HG02759 (cell line): ENCODE results near the gene NUTM2F.
"Not testable (repeated sequence)": the region's sequence is repeated elsewhere in the genome, so short reads cannot be mapped to it uniquely, and the experiment has no call there.

ENCODE experiments used
- ATAC-seq: cut with Tn5 transposase; IDR thresholded peaks from one replicate; pipeline ENCODE4 v1.9.1; 2021; ENCODE audit warnings: mild to moderate bottlenecking, moderate library complexity; ENCODE audit not compliant: unreplicated experiment

Gene NUTM2F, protein sequence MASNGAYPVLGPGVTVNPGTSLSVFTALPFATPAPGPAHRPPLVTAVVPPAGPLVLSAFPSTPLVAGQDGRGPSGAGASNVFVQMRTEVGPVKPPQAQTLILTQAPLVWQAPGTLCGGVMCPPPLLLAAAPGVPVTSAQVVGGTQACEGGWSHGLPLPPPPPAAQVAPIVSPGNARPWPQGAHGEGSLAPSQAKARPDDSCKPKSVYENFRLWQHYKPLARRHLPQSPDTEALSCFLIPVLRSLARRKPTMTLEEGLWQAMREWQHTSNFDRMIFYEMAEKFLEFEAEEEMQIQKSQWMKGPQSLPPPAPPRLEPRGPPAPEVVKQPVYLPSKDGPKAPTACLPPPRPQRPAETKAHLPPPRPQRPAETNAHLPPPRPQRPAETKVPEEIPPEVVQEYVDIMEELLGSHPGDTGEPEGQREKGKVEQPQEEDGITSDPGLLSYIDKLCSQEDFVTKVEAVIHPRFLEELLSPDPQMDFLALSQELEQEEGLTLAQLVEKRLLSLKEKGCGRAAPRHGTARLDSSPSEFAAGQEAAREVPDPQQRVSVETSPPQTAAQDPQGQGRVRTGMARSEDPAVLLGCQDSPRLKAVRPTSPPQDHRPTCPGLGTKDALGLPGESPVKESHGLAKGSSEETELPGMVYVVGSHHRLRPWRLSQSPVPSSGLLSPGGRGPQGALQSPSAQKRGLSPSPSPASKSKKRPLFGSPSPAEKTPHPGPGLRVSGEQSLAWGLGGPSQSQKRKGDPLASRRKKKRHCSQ

DNA sequence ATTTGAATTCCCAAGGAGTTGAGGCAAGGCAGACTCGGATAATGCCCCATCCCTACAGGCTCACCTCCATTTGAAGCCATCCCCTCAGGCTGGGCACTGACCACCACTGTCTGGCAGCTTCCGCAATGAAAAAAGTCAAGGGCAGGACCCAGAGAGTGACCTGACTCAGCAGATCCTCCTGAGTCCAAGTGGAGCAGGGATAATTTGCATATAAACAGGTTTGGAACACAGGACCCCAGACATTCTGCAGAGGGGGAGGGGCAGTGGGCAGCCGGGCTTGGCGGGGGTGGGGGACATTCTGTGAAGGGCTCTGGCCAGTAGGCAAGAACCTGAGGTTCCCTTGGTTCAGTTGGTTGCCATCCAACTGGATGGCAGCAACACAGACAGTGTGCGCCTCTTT is at the start of gene NUTM2F:
TSS of gene NUTM2F (minus strand) at position 101 of the 400 bp plus-strand sequence. CDS start at position 80, 21 bp downstream.
- not testable (repeated sequence) for ATAC-seq

DNA sequence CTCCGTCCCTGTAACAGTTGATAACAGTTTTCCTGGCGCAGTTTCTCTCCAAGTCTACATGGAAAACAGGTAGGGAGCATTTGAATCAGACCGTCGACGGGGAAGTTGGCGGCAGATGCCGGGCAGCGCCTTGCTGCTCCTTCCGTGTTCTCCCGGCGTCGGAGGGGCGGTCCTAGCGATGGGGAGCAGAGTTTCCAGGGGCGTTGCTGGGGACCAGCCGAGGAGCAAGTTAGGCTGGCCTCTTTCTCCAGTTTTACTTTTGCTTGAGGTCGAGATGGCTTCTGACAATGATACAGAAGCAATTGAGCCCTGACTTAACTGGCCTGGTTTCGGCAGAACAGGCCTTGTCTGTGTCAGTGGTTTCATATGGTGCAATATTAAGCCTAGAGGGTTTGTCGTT is 46.8 kb upstream of the NUTM2F start:
- ATAC-seq, result peak; percentile 59

GRCh38 chr9:94374176-94375056 is 46.0 kb upstream of the NUTM2F start:
- peak; percentile 93 for ATAC-seq

GRCh38 chr9:94373779-94374175 is 45.3 kb upstream of the NUTM2F start:
- not testable (repeated sequence) for ATAC-seq

GRCh38 chr9:94370266-94370665 is 41.8 kb upstream of the NUTM2F start:
- not testable (repeated sequence) for ATAC-seq

DNA sequence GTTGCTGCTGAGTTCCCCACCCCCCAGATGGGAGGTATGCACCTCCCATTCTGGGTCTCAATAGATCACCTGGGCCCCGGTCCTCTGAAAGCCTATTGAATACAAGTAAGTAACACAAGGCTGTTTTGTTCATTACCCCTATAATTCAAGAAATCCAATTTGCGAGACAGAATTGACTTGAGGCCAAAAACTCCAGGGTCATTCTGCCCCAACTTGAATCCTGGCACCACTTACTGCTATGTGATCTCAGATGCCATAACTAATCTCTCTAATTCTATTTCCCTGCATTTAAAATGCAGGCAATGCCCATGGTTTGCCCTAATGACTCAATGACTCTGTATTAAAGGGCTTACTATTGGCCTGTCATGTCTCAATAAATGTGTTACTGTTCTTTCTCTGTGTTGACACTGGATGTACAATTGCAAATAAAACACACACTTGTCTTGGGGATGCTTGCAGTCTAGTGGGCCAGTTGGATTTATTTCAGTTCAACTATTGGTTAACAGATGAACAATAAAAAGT is 35.7 kb upstream of the NUTM2F start:
- not testable (repeated sequence) for ATAC-seq

GRCh38 chr9:94357158-94357557 is 28.7 kb upstream of the NUTM2F start:
- not testable (repeated sequence) for ATAC-seq

DNA sequence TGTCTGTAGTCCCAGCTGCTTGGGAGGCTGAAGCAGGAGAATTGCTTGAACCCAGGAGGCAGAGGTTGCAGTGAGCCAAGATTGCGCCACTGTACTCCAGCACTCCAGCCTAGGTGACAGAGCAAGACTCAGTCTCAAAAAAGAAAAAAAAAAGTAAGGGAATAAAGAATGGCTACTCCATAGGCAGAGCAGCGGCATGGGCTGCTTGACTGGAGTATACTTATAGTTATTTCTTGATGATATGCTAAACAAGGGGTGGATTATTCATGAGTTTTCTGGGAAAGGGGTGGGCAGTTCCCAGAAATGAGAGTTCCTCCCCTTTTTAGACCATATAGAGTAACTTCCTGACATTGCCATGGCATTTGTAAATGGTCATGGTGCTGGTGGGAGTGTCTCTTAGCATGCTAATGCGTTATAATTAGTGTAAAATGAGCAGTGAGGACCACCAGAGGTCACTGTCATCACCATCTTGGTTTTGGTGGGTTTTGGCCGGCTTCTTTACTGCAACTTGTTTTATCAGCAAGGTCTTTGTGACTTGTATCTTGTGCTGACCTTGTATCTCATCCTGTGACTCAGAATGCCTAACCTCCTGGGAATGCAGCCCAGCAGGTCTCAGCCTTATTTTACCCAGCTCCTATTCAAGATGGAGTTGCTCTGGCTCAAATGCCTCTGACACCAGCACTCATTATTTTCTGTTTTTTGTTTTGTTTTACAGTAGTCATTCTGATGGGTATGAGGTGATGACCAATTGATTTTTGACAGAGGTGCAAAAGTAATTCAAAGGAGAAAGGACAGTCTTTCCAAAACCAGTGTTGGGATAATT is 23.7 kb upstream of the NUTM2F start:
- ATAC-seq, result not testable (repeated sequence)

GRCh38 chr9:94348754-94349153 is 20.3 kb upstream of the NUTM2F start:
- not testable (repeated sequence) for ATAC-seq

GRCh38 chr9:94347451-94347850 is 19.0 kb upstream of the NUTM2F start:
- ATAC-seq, result not testable (repeated sequence)

- ATAC-seq, result not testable (repeated sequence)
These were observed 13.3 kb upstream of the NUTM2F start for GRCh38 chr9:94341703-94342102.

DNA sequence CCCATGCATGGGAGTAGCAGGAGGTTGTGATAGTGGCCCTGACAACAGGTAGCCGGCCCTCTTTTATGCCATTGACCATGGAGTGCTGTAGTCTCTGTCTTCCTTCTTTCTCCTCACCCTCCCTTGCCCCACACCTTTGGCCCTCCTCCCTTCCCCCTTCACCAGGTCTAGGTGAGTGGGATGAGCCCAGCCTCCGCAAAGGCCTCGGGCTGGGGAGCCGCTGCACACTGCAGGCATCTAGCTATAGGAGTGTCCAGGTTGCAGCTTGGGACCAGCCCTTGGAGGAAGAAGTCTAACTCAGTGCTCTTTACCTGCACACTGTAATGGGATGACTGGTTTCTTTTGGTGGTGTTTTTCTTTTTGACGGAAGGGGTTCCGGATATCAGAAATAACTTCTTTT is 12.3 kb upstream of the NUTM2F start:
- ATAC-seq, result not testable (repeated sequence)

- not testable (repeated sequence) for ATAC-seq
These were observed 11.2 kb upstream of the NUTM2F start for GRCh38 chr9:94339657-94340056.

GRCh38 chr9:94338723-94339122 is 10.3 kb upstream of the NUTM2F start:
- not testable (repeated sequence) for ATAC-seq

DNA sequence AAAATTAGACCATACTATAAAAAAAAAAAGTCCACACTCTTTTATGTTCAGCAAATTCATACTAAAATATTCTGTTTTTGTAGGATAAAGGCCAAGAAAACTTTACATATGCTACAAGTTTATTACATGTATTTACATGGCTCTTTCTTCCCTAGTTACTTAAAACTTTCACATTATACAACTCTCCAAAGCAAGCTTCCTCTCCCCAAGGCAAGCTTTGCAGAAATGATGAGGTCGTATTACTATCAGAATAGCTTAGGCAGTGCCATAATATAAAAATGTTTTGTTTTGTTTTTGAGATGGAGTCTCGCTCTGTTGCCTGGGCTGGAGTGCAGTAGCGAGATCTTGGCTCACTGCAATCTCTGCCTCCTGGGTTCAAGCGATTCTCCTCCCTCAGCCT is 8.0 kb upstream of the NUTM2F start:
- ATAC-seq, result not testable (repeated sequence)

- not testable (repeated sequence) for ATAC-seq
These were observed 2.9 kb downstream of the NUTM2F start for GRCh38 chr9:94325583-94325982.

GRCh38 chr9:94323153-94323798 is 5.2 kb downstream of the NUTM2F start:
- ATAC-seq, result not testable (repeated sequence)

DNA sequence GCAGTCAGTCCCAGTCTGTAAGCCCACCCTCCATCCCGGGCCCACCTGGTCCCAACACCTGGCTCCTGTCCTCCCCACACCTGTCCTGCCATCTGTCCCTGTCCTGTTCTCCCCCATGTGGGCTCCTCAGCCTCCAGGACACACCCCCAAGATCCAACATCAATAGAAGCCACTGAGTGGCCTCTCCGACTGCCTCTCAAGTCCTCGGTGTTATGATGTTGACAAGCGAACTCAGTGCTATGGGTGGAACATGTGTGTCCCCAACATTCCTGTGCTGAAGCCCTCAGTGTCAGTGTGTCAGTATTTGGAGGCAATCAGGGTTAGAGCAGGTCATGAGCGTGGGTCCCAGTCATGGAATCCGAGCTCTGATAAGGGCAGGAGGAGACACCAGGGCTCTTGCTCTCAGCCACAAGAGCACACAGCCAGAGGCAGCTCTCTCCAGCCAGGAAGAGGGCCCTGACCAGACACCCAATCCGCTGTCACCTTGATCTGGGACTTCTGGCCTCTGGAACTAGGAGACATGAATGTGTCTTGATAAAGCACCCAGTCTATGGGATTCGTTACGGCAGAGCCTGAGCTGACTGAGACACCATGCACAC is 6.0 kb downstream of the NUTM2F start:
- not testable (repeated sequence) for ATAC-seq
